ENCODE data around the gene SERPINF2. TPM values are rescaled to one million over a fixed set of nuclear protein-coding genes. Genes with fewer than 3 reads are reported as not detected.

The SERPINF2 gene
- total RNA-seq, 4 donors from 2014 or later: 1.2 to 9.0 (median 5.9) TPM

DNA sequence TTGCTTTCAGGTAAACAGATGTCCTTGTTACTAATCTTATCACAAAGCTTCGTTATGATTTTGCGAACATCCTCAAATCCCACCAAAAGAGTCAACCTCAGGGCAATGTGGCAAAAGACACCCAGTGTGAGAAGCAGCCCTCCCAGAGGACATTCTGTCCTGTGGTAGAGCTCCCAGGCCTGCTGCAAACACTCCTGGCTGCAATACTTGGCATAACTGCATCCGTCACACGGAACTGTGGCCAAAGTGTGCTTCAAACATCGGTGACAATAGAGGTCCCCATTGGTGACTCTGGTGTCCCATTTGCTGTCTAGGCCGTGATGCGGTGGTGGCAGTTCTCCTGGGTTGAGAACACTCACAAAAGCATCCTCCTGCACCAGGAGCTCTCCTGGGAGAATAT lies 57.6 kb downstream of the SERPINF2 start:
- 92 to 96% methylated on average over 7 of the region's 7 CpGs for WGBS, 2 donors
- intact Hi-C loops (cut with DNase I; ENCODE audit: low total_unique reads): no loop called here
- TF ChIP-seq, protein P1, sequence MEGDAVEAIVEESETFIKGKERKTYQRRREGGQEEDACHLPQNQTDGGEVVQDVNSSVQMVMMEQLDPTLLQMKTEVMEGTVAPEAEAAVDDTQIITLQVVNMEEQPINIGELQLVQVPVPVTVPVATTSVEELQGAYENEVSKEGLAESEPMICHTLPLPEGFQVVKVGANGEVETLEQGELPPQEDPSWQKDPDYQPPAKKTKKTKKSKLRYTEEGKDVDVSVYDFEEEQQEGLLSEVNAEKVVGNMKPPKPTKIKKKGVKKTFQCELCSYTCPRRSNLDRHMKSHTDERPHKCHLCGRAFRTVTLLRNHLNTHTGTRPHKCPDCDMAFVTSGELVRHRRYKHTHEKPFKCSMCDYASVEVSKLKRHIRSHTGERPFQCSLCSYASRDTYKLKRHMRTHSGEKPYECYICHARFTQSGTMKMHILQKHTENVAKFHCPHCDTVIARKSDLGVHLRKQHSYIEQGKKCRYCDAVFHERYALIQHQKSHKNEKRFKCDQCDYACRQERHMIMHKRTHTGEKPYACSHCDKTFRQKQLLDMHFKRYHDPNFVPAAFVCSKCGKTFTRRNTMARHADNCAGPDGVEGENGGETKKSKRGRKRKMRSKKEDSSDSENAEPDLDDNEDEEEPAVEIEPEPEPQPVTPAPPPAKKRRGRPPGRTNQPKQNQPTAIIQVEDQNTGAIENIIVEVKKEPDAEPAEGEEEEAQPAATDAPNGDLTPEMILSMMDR (IDR thresholded peaks at IDR 0.05): no peak
- TF ChIP-seq POLR2A (IDR thresholded peaks at IDR 0.05): no peak
- DNase-seq (ENCODE audit: low spot score in 2 of 2): no peak
- H3K4me3 ChIP-seq (ENCODE audit: low read depth, poor library complexity, severe bottlenecking): no peak overlapping the region

DNA sequence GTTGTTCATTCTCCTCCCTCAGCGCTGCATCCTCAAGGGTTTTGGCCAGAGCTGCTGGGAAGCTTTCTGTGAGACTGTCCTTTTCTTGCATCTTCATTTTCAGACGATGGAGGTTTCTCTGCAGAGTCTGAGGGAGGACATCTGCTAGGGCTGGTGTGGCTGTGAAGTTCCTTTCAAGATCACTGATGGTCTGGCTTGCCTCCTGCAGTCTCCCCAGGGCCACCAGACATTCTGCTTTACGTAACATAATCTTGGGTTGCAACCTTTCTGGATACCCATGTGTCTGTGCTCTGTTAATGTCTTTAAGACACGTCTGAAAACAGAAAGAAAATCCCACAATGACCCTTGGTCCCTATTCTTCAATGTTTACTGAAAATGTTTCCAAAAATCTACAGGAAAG lies 58.0 kb downstream of the SERPINF2 start:
- no peak for DNase-seq (ENCODE audit: low spot score in 2 of 2)
- TF ChIP-seq, protein P1 (IDR thresholded peaks at IDR 0.05): no peak
- no peak for TF ChIP-seq POLR2A (IDR thresholded peaks at IDR 0.05)
- intact Hi-C loops (cut with DNase I; ENCODE audit: low total_unique reads): no loop called here
- WGBS, 2 donors: 84 to 88% methylated on average over 4 of the region's 4 CpGs
- H3K4me3 ChIP-seq (ENCODE audit: low read depth, poor library complexity, severe bottlenecking): no peak overlapping the region

DNA sequence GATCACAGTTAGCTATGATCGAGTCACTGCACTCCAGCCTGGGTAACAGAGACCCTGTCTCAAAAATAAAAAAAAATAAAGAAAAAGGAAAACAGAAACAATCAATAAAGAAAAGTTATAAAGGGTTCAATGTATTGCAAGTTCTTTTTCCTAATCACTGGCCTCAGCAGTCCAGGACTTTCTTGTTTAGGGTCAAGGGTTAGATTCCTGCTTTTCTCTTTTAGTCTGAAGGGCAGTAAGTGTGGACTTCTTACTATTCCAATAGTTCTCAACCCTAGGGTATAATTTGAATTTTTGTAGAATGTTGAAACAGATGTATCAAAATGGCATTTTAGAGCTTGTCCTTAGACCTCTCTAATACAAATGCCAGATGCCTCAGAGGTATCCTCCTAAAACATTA lies 59.8 kb downstream of the SERPINF2 start:
- no peak for DNase-seq (ENCODE audit: low spot score in 2 of 2)
- no peak overlapping the region for H3K4me3 ChIP-seq (ENCODE audit: low read depth, poor library complexity, severe bottlenecking)
- WGBS, 2 donors: 100% methylated on average over 1 of the region's 1 CpG
- TF ChIP-seq, protein P1 (IDR thresholded peaks at IDR 0.05): no peak
- no peak for TF ChIP-seq POLR2A (IDR thresholded peaks at IDR 0.05)
- intact Hi-C loops (cut with DNase I; ENCODE audit: low total_unique reads): no loop called here

DNA sequence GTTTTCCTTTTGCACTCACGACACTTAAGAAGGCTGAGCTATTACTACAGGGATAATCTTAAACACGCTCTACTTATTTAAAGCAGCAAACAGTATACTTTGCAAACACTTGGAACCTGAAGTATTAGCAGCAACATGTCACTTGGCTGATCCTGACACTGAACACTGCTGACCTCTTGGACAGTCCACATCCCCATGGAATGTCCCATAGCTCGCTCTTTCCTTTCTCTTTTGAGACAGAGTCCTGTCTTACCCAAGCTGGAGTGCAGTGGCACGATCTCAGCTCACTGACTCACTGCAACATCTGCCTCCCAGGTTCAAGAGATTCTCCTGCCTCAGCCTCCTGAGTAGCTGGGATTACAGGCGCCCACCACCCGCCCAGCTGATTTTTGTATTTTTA lies 60.6 kb downstream of the SERPINF2 start:
- no peak for TF ChIP-seq POLR2A (IDR thresholded peaks at IDR 0.05)
- TF ChIP-seq, protein P1 (IDR thresholded peaks at IDR 0.05): no peak
- intact Hi-C loops (cut with DNase I; ENCODE audit: low total_unique reads): no loop called here
- H3K4me3 ChIP-seq (ENCODE audit: low read depth, poor library complexity, severe bottlenecking): no peak overlapping the region
- DNase-seq (ENCODE audit: low spot score in 2 of 2): no peak
- 83 to 93% methylated on average over 6 of the region's 6 CpGs for WGBS, 2 donors

MicroRNA genes within 50 kb of the gene (microRNA counts, 767-probe panel; counts per million panel counts)
- microRNA hsa-miR-22-3p: 12,855 to 14,292 counts per million in 2 donors

Other genes starting within 250 kb of the SERPINF2 start
- 100 to 1,000 TPM; 101 to 172 (median 134) TPM for gene INPP5K, start 226.3 kb upstream of the SERPINF2 start, total RNA-seq
- 10 to 100 TPM; 45.0 to 53.1 (median 45.2) TPM for gene PITPNA, start 180.1 kb upstream of the SERPINF2 start, total RNA-seq
- gene SLC43A2, start 114.0 kb upstream of the SERPINF2 start, total RNA-seq: 10 to 100 TPM in 2 of 4 donors, 1 to 10 TPM in 2; 5.6 to 14.5 (median 9.6) TPM
- gene SCARF1, start 97.1 kb upstream of the SERPINF2 start, total RNA-seq: 10 to 100 TPM in 1 of 4 donors, 1 to 10 TPM in 3; 4.9 to 10.0 (median 9.1) TPM
- 10 to 100 TPM; 17.0 to 32.7 (median 19.5) TPM for gene RILP, start 93.0 kb upstream of the SERPINF2 start, total RNA-seq
- 100 to 1,000 TPM; 140 to 228 (median 173) TPM for gene PRPF8, start 58.0 kb upstream of the SERPINF2 start, total RNA-seq
- gene TLCD2, start 32.5 kb upstream of the SERPINF2 start, total RNA-seq: 1 to 10 TPM in 3 of 4 donors, under 1 TPM in 1; 0.99 to 4.5 (median 2.8) TPM
- gene WDR81, start 18.2 kb upstream of the SERPINF2 start, total RNA-seq: 10 to 100 TPM; 42.9 to 64.4 (median 49.2) TPM
- gene SERPINF1, start 19.2 kb downstream of the SERPINF2 start, total RNA-seq: 100 to 1,000 TPM; 102 to 391 (median 114) TPM
- gene SMYD4, start 87.0 kb downstream of the SERPINF2 start, total RNA-seq: 10 to 100 TPM in 2 of 4 donors, 1 to 10 TPM in 2; 9.4 to 13.0 (median 10.0) TPM
- 10 to 100 TPM; 21.0 to 31.5 (median 26.9) TPM for gene RPA1, start 87.1 kb downstream of the SERPINF2 start, total RNA-seq